GM23338 (cell line): ENCODE data around the gene MCTP2. TPM values are rescaled to one million over a fixed set of nuclear protein-coding genes. Genes with fewer than 3 reads are reported as not detected.

Experiments
- ATAC-seq: fragments of 200-7000 bp; cut with Tn5 transposase; 3 replicates; pipeline ENCODE4 v1.9.1; 2020
- DNase-seq: peaks from one replicate; pipeline ENCODE4 v3.0.0-alpha.2; 2015; ENCODE audit warnings: low spot score
- H2AFZ ChIP-seq: fragments of 200-600 bp; sonication (generic); 2 replicates; pipeline ENCODE4 v1.8.0; 2016; ENCODE audit warnings: antibody characterized with exemption, mild to moderate bottlenecking, moderate library complexity
- H3F3A ChIP-seq: fragments of 200-600 bp; sonication (generic); replicated peaks from 2 replicates; pipeline ENCODE4 v1.8.0; 2017; ENCODE audit warnings: antibody characterized with exemption, mixed run types, low read depth
- H3K27ac ChIP-seq: fragments of 200-600 bp; sonication (generic); 2 replicates; pipeline ENCODE4 v1.6.1; 2016; ENCODE audit warnings: low read depth
- H3K27me3 ChIP-seq: fragments of 200-600 bp; sonication (generic); 2 replicates; pipeline ENCODE4 v1.8.0; 2016; ENCODE audit warnings: mild to moderate bottlenecking, mixed run types, moderate library complexity; ENCODE audit not compliant: insufficient read depth
- H3K36me3 ChIP-seq: fragments of 200-600 bp; sonication (generic); 2 replicates; pipeline ENCODE4 v1.8.0; 2016; ENCODE audit warnings: mild to moderate bottlenecking; ENCODE audit not compliant: insufficient read depth
- H3K4me1 ChIP-seq: fragments of 200-600 bp; sonication (generic); 2 replicates; pipeline ENCODE4 v1.8.0; 2016; ENCODE audit warnings: mild to moderate bottlenecking, moderate library complexity; ENCODE audit not compliant: insufficient read depth
- H3K4me2 ChIP-seq: fragments of 200-600 bp; sonication (generic); 2 replicates; pipeline ENCODE4 v1.7.1; 2017; ENCODE audit warnings: mixed run types
- H3K4me3 ChIP-seq: fragments of 200-600 bp; sonication (generic); 2 replicates; pipeline ENCODE4 v1.6.1; 2016; ENCODE audit warnings: mixed run types
- H3K79me2 ChIP-seq: fragments of 200-600 bp; sonication (generic); replicated peaks from 2 replicates; pipeline ENCODE4 v1.8.0; 2017; ENCODE audit warnings: mild to moderate bottlenecking; ENCODE audit not compliant: insufficient read depth
- H3K9me2 ChIP-seq: fragments of 200-600 bp; sonication (generic); 2 replicates; pipeline ENCODE4 v1.8.0; 2017; ENCODE audit not compliant: insufficient read depth
- H4K20me1 ChIP-seq: fragments of 200-600 bp; sonication (generic); replicated peaks from 2 replicates; pipeline ENCODE4 v1.8.0; 2017; ENCODE audit warnings: mild to moderate bottlenecking; ENCODE audit not compliant: insufficient read depth
- H3K27ac Mint-ChIP-seq: 2 replicates; pipeline ENCODE4 v1.8.0; 2020; ENCODE audit warnings: inconsistent platforms, mild to moderate bottlenecking, moderate library complexity, mixed read lengths
- H3K27me3 Mint-ChIP-seq: 3 replicates; pipeline ENCODE4 v1.8.0; 2022; ENCODE audit warnings: low read depth, mild to moderate bottlenecking, moderate library complexity, mixed read lengths, inconsistent platforms; ENCODE audit not compliant: insufficient read depth, poor library complexity
- H3K36me3 Mint-ChIP-seq: 3 replicates; pipeline ENCODE4 v1.8.0; 2021; ENCODE audit warnings: low read depth, mild to moderate bottlenecking, inconsistent platforms, moderate library complexity, mixed read lengths
- H3K4me1 Mint-ChIP-seq: 3 replicates; pipeline ENCODE4 v1.8.0; 2020; ENCODE audit warnings: mild to moderate bottlenecking, inconsistent platforms, mixed read lengths
- H3K4me3 Mint-ChIP-seq: 3 replicates; pipeline ENCODE4 v1.8.0; 2021; ENCODE audit warnings: moderate library complexity, mild to moderate bottlenecking, inconsistent platforms, mixed read lengths
- H3K9me3 Mint-ChIP-seq: 3 replicates; pipeline ENCODE4 v1.8.0; 2020; ENCODE audit warnings: moderate library complexity, mild to moderate bottlenecking, inconsistent platforms, mixed read lengths
- CREB1 ChIP-seq: fragments of 250-450 bp; sonication (Bioruptor Pico); IDR thresholded peaks from 2 replicates; pipeline ENCODE4 v1.5.0; 2020; ENCODE audit warnings: low read depth, mild to moderate bottlenecking, moderate library complexity
- CTCF ChIP-seq, 2 experiments: fragments of 200-600 bp in 1 of 2; sonication (generic) in 1 of 2; conservative IDR thresholded peaks; 2 replicates each; pipeline versions ENCODE4 v1.5.1 to v1.6.1; 2016 to 2017; ENCODE audit warnings: antibody characterized with exemption in 2 of 2, low read depth in 2 of 2, mild to moderate bottlenecking in 2 of 2, moderate library complexity in 1 of 2
- ETS1 ChIP-seq: IDR thresholded peaks from 2 replicates; pipeline ENCODE4 v1.6.1; 2016; ENCODE audit warnings: antibody characterized with exemption
- EZH2 ChIP-seq: fragments of 200-600 bp; sonication (generic); IDR thresholded peaks from one replicate; pipeline ENCODE4 v1.8.0; 2017; ENCODE audit warnings: antibody characterized with exemption, mild to moderate bottlenecking, low read depth; ENCODE audit not compliant: unreplicated experiment
- STAT1 ChIP-seq: IDR thresholded peaks from one replicate; pipeline ENCODE4 v1.6.1; 2016; ENCODE audit warnings: antibody characterized with exemption; ENCODE audit not compliant: unreplicated experiment
- ZNF331 ChIP-seq: fragments of 250-450 bp; sonication (Bioruptor Pico); IDR thresholded peaks from 2 replicates; pipeline ENCODE4 v1.5.0; 2020; ENCODE audit warnings: low read depth, mild to moderate bottlenecking, moderate library complexity
- polyA plus RNA-seq: library from polyadenylated mRNA; unstranded; fragments of >200 nt; fragmentation: Nextera tagmentation; extraction: Ambion mirVana; gene quantifications from 2 replicates; pipeline ENCODE4 v1.2.1, GENCODE V29; 2016
- total RNA-seq: library from RNA; depleted of rRNA; stranded (reverse); fragments of >200 nt; shearing (Covaris generic); gene quantifications from 2 replicates; pipeline ENCODE4 v1.2.3, GENCODE V29; 2014
- TF ChIP-seq, protein P1 (sequence below): IDR thresholded peaks from one replicate; pipeline ENCODE4 v1.6.1; 2018; ENCODE audit warnings: antibody characterized with exemption; ENCODE audit not compliant: unreplicated experiment

The MCTP2 gene
- total and polyA plus RNA-seq, 2 experiments from 2014 or later, result 1.8 to 5.5 TPM

GRCh38 chr15:94453227-94453988 is 222.0 kb downstream of the MCTP2 start:
- no peak overlapping the region for H2AFZ ChIP-seq
- no peaks in the 10 kb centered on the region for H3K9me2 ChIP-seq
- no peaks in the 10 kb centered on the region for H3K27me3 ChIP-seq
- no peaks in the 10 kb centered on the region for H3K36me3 Mint-ChIP-seq
- no peaks in the 10 kb centered on the region for H3K4me1 Mint-ChIP-seq
- H3K4me1 ChIP-seq, result no peaks in the 10 kb centered on the region
- no peaks in the 10 kb centered on the region for H3K27me3 Mint-ChIP-seq
- H3K9me3 Mint-ChIP-seq, result no peaks in the 10 kb centered on the region
- H3K79me2 ChIP-seq, result no peaks in the 10 kb centered on the region
- no peak for TF ChIP-seq CREB1
- TF ChIP-seq, protein P1, sequence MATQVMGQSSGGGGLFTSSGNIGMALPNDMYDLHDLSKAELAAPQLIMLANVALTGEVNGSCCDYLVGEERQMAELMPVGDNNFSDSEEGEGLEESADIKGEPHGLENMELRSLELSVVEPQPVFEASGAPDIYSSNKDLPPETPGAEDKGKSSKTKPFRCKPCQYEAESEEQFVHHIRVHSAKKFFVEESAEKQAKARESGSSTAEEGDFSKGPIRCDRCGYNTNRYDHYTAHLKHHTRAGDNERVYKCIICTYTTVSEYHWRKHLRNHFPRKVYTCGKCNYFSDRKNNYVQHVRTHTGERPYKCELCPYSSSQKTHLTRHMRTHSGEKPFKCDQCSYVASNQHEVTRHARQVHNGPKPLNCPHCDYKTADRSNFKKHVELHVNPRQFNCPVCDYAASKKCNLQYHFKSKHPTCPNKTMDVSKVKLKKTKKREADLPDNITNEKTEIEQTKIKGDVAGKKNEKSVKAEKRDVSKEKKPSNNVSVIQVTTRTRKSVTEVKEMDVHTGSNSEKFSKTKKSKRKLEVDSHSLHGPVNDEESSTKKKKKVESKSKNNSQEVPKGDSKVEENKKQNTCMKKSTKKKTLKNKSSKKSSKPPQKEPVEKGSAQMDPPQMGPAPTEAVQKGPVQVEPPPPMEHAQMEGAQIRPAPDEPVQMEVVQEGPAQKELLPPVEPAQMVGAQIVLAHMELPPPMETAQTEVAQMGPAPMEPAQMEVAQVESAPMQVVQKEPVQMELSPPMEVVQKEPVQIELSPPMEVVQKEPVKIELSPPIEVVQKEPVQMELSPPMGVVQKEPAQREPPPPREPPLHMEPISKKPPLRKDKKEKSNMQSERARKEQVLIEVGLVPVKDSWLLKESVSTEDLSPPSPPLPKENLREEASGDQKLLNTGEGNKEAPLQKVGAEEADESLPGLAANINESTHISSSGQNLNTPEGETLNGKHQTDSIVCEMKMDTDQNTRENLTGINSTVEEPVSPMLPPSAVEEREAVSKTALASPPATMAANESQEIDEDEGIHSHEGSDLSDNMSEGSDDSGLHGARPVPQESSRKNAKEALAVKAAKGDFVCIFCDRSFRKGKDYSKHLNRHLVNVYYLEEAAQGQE, result no peak
- no peak for TF ChIP-seq STAT1
- TF ChIP-seq ZNF331 (CRISPR knock-in tag), result no peak
- no peaks in the 10 kb centered on the region for H3F3A ChIP-seq
- H3K36me3 ChIP-seq, result no peaks in the 10 kb centered on the region
- no peak overlapping the region for H3K4me3 Mint-ChIP-seq
- no peak overlapping the region for H3K4me3 ChIP-seq
- no peak overlapping the region for H3K27ac ChIP-seq
- no peak overlapping the region for H3K4me2 ChIP-seq
- ATAC-seq (no peak), DNase-seq (no peak)
- H4K20me1 ChIP-seq, result no peaks in the 10 kb centered on the region
- no peak overlapping the region for H3K27ac Mint-ChIP-seq

DNA sequence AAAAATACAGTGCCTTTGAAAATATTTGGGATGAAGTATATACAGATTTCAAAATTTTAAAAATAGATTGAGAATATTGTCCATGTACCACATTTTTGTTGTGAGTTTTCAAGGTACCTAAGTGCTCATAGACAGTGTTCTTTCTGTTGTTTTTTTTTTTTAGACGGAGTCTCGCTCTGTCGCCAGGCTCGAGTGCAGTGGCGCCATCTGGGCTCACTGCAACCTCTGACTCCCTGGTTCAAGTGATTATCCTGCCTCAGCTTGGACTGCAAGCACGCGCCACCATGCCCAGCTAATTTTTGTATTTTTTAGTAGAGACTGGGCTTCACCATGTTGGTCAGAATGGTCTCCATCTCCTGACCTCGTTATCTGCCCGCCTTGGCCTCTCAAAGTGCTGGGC is 223.9 kb downstream of the MCTP2 start:
- Mint-ChIP-seq H3K36me3 (no peaks in the 10 kb centered on the region), H3K27me3 (peaks cover 1% of the 10 kb centered on the region), H3K9me3 (no peaks in the 10 kb centered on the region), H3K4me1 (peaks cover 2% of the 10 kb centered on the region), H3K27ac (no peak overlapping the region), H3K4me3 (no peak overlapping the region)
- ATAC-seq, result no peak
- Histone ChIP-seq H4K20me1 (no peaks in the 10 kb centered on the region), H3K9me2 (no peaks in the 10 kb centered on the region), H3K27ac (no peak overlapping the region), H3K4me1 (no peaks in the 10 kb centered on the region), H3F3A (no peaks in the 10 kb centered on the region), H3K36me3 (no peaks in the 10 kb centered on the region), H3K79me2 (no peaks in the 10 kb centered on the region), H3K27me3 (no peaks in the 10 kb centered on the region), H3K4me3 (no peak overlapping the region), H3K4me2 (no peak overlapping the region), H2AFZ (no peak overlapping the region)
- DNase-seq, result peak; percentile 8
- peak; percentile 32 to 50; a peak in 3 of 4 replicates for TF ChIP-seq CTCF (conservative IDR thresholded peaks at IDR 0.05; ENCODE audit: low read depth in 2 of 2)
- no peak for TF ChIP-seq EZH2
- TF ChIP-seq ETS1, result no peak
